ENCODE measurements around the gene NFATC1.
"Not testable (repeated sequence)": the region's sequence is repeated elsewhere in the genome, so short reads cannot be mapped to it uniquely, and the experiment has no call there.

DNA sequence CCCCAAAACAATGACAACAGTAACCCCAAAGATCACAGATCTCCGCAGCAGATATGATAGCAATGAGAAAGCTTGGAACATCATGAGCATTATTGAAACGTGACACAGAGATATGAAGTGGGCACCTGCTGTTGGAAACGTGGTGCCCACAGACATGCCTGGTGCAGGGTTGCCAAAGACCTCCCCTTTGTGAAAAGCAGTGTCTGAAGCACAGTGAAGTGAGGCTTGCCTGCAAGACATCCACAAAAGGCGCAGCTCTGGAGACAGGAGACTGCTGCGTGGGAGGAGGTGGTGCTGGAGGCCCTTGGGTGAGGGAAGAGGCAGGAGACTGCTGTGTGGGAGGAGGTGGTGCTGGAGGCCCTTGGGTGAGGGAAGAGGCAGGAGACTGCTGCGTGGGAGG is 108.8 kb downstream of the NFATC1 start:
- TF ChIP-seq POLR2A (IDR thresholded peaks at IDR 0.05): not testable (repeated sequence)
- TF ChIP-seq, protein P1, sequence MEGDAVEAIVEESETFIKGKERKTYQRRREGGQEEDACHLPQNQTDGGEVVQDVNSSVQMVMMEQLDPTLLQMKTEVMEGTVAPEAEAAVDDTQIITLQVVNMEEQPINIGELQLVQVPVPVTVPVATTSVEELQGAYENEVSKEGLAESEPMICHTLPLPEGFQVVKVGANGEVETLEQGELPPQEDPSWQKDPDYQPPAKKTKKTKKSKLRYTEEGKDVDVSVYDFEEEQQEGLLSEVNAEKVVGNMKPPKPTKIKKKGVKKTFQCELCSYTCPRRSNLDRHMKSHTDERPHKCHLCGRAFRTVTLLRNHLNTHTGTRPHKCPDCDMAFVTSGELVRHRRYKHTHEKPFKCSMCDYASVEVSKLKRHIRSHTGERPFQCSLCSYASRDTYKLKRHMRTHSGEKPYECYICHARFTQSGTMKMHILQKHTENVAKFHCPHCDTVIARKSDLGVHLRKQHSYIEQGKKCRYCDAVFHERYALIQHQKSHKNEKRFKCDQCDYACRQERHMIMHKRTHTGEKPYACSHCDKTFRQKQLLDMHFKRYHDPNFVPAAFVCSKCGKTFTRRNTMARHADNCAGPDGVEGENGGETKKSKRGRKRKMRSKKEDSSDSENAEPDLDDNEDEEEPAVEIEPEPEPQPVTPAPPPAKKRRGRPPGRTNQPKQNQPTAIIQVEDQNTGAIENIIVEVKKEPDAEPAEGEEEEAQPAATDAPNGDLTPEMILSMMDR (IDR thresholded peaks at IDR 0.05): not testable (repeated sequence)
